NCI-H1105 treated with DMSO at 0.1 percent for 48 hours (cell line): ENCODE measurements around the gene CRABP1.

Experiments used
- DNase-seq: peaks from one replicate; lab custom pipeline; 2025; lab: John Stamatoyannopoulos, UW

Gene CRABP1

GRCh38 chr15:78317145-78317836, 22.9 kb upstream of the CRABP1 start:
- DNase-seq, result no peak

- DNase-seq, result no peak
These were observed 20.6 kb upstream of the CRABP1 start for GRCh38 chr15:78319588-78319987.

- no peak for DNase-seq
These were observed 20.0 kb upstream of the CRABP1 start for GRCh38 chr15:78320183-78320582.

- DNase-seq, result no peak
These were observed 19.0 kb upstream of the CRABP1 start for GRCh38 chr15:78321041-78321570.

GRCh38 chr15:78321786-78322185, 18.4 kb upstream of the CRABP1 start:
- no peak for DNase-seq

- no peak for DNase-seq
These were observed 17.9 kb upstream of the CRABP1 start for GRCh38 chr15:78322243-78322642.

- no peak for DNase-seq
These were observed 17.2 kb upstream of the CRABP1 start for GRCh38 chr15:78322724-78323521.

GRCh38 chr15:78323693-78324092, 16.5 kb upstream of the CRABP1 start:
- DNase-seq, result no peak

GRCh38 chr15:78324144-78324543, 16.0 kb upstream of the CRABP1 start:
- DNase-seq, result no peak

GRCh38 chr15:78325092-78325843, 14.9 kb upstream of the CRABP1 start:
- no peak for DNase-seq

GRCh38 chr15:78327466-78327865, 12.7 kb upstream of the CRABP1 start:
- DNase-seq, result no peak

- no peak for DNase-seq
These were observed 10.5 kb upstream of the CRABP1 start for GRCh38 chr15:78329625-78330024.

- DNase-seq, result no peak
These were observed 5.3 kb upstream of the CRABP1 start for GRCh38 chr15:78334845-78335244.

- DNase-seq, result no peak
These were observed 4.2 kb upstream of the CRABP1 start for GRCh38 chr15:78335985-78336384.

GRCh38 chr15:78338781-78339180, 1.4 kb upstream of the CRABP1 start:
- no peak for DNase-seq

GRCh38 chr15:78339559-78339958, 594 bp upstream of the CRABP1 start:
- DNase-seq, result no peak

- DNase-seq, result no peak
These were observed 1.2 kb downstream of the CRABP1 start for GRCh38 chr15:78341057-78341987.

- no peak for DNase-seq
These were observed 1.9 kb downstream of the CRABP1 start for GRCh38 chr15:78342021-78342420.

GRCh38 chr15:78343276-78344060, 3.3 kb downstream of the CRABP1 start:
- no peak for DNase-seq

GRCh38 chr15:78345396-78346125, 5.4 kb downstream of the CRABP1 start:
- DNase-seq, result peak; percentile 11
